Body of pancreas (tissue), 4 donors: ENCODE data around the gene RFFL. TPM values are rescaled to one million over a fixed set of nuclear protein-coding genes. Genes with fewer than 3 reads are reported as not detected.
A peak's percentile ranks its signal among the peaks of the same experiment; 100 is the strongest.

Source experiments
- ATAC-seq: fragments of 150-250 bp; one replicate; pipeline ENCODE4 v1.9.1; 2016
- DNase-seq, 4 donors: peaks; one replicate each; pipeline ENCODE4 v3.0.0-alpha.2; 2019
- H3K27ac ChIP-seq, 4 donors: fragments of 200-600 bp; sonication (generic); 1 replicate in 3 of 4; 2 replicates in 1 of 4; pipeline versions ENCODE4 v1.5.1 to v1.6.1; 2016 to 2019; ENCODE audit warnings: mild to moderate bottlenecking in 1 of 4, mixed read lengths in 1 of 4, moderate library complexity in 1 of 4
- H3K27me3 ChIP-seq, 2 donors: fragments of 200-600 bp; sonication (generic); one replicate each; pipeline ENCODE4 v1.6.0; 2016; ENCODE audit warnings: mild to moderate bottlenecking in 1 of 2
- H3K36me3 ChIP-seq, 2 donors: fragments of 200-600 bp; sonication (generic); replicated peaks in 1 of 2; 2 replicates each; pipeline ENCODE4 v1.5.1; 2016; ENCODE audit warnings: low read depth in 2 of 2; ENCODE audit not compliant: insufficient read depth in 1 of 2
- H3K4me1 ChIP-seq: fragments of 200-600 bp; sonication (generic); one replicate; pipeline ENCODE4 v1.6.0; 2016
- H3K4me3 ChIP-seq, 2 donors: fragments of 200-600 bp; sonication (generic); 1 replicate in 1 of 2; 2 replicates in 1 of 2; pipeline ENCODE4 v1.5.1; 2016 to 2019
- H3K9me3 ChIP-seq, 3 donors: fragments of 200-600 bp; sonication (generic); 1 replicate in 2 of 3; 2 replicates in 1 of 3; pipeline ENCODE4 v1.5.1; 2016
- POLR2A ChIP-seq, 3 donors: fragments of 450-650 bp; IDR thresholded peaks; one replicate each; pipeline ENCODE4 v1.6.1; 2016; ENCODE audit warnings: antibody characterized with exemption in 3 of 3, mild to moderate bottlenecking in 2 of 3
- WGBS, 2 donors: methylation state at CpG; one replicate each; pipeline ENCODE4 v1.1.5; 2017; 5-methylcytosine and 5-hydroxymethylcytosine counted together
- intact Hi-C: fragments of 100-400 bp; cut with DNase I; formaldehyde crosslinking; loops from one replicate; pipeline ENCODE4 v1.15.1; 2023
- total RNA-seq, 2 donors: library from RNA; depleted of rRNA; stranded (reverse); fragments of >200 nt; gene quantifications; one replicate each; pipeline ENCODE4 v1.1.0, GENCODE V29; 2016
- TF ChIP-seq, protein P1 (sequence below), 7 experiments: fragments of 450-650 bp in 4 of 7; fragments of 200-600 bp in 3 of 7; sonication (generic) in 3 of 7; IDR thresholded peaks; one replicate each; pipeline ENCODE4 v1.5.1; 2016 to 2019; ENCODE audit warnings: antibody characterized with exemption in 7 of 7

The RFFL gene
- total RNA-seq, 2 donors from 2014 or later = 11.9 to 17.8 TPM

GRCh38 chr17:34988644-34989043 is 74.9 kb downstream of the RFFL start:
- Histone ChIP-seq H3K4me3 (no peak overlapping the region), H3K9me3 (no peaks in the 10 kb centered on the region), H3K27me3 (no peaks in the 10 kb centered on the region), H3K27ac (no peak overlapping the region), H3K36me3 (peaks cover 0 to 5% of the 10 kb centered on the region in 2 donors), H3K4me1 (no peaks in the 10 kb centered on the region)
- intact Hi-C loops = no loop called here
- WGBS, 2 donors = 82 to 84% methylated on average over 2 of the region's 2 CpGs
- ATAC-seq = no peak
- DNase-seq = no peak
- TF ChIP-seq POLR2A (IDR thresholded peaks at IDR 0.05) = no peak
- TF ChIP-seq, protein P1, sequence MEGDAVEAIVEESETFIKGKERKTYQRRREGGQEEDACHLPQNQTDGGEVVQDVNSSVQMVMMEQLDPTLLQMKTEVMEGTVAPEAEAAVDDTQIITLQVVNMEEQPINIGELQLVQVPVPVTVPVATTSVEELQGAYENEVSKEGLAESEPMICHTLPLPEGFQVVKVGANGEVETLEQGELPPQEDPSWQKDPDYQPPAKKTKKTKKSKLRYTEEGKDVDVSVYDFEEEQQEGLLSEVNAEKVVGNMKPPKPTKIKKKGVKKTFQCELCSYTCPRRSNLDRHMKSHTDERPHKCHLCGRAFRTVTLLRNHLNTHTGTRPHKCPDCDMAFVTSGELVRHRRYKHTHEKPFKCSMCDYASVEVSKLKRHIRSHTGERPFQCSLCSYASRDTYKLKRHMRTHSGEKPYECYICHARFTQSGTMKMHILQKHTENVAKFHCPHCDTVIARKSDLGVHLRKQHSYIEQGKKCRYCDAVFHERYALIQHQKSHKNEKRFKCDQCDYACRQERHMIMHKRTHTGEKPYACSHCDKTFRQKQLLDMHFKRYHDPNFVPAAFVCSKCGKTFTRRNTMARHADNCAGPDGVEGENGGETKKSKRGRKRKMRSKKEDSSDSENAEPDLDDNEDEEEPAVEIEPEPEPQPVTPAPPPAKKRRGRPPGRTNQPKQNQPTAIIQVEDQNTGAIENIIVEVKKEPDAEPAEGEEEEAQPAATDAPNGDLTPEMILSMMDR (IDR thresholded peaks at IDR 0.05) = no peak

DNA sequence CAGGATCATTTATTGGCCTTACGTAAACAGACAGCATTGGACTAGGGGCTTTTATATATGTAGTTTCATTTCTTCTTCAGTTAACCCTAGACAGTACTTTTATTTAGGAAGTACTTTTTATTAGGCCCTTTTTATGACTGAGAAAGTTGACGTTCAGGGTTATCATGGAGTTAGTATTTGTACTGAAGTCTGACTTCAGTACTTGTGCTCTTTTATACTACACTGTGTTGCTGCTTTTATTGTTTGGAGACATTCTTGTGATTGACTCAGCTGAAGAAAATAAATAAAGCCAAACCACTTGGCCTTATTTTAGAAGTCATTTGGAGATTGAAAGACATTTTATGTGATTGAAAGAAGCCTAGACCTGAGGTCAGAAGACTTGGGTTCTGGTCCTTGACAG is 76.3 kb downstream of the RFFL start:
- Histone ChIP-seq H3K36me3 (peaks cover 0 to 2% of the 10 kb centered on the region in 2 donors), H3K9me3 (no peaks in the 10 kb centered on the region), H3K4me1 (peaks cover 11% of the 10 kb centered on the region), H3K27me3 (no peaks in the 10 kb centered on the region), H3K4me3 (no peak overlapping the region), H3K27ac (no peak overlapping the region)
- ATAC-seq = no peak
- WGBS, 2 donors = 80 to 90% methylated on average over 2 of the region's 2 CpGs
- no peak for TF ChIP-seq POLR2A (IDR thresholded peaks at IDR 0.05)
- TF ChIP-seq, protein P1 (IDR thresholded peaks at IDR 0.05) = no peak
- DNase-seq = no peak
- intact Hi-C loops = no loop called here

DNA sequence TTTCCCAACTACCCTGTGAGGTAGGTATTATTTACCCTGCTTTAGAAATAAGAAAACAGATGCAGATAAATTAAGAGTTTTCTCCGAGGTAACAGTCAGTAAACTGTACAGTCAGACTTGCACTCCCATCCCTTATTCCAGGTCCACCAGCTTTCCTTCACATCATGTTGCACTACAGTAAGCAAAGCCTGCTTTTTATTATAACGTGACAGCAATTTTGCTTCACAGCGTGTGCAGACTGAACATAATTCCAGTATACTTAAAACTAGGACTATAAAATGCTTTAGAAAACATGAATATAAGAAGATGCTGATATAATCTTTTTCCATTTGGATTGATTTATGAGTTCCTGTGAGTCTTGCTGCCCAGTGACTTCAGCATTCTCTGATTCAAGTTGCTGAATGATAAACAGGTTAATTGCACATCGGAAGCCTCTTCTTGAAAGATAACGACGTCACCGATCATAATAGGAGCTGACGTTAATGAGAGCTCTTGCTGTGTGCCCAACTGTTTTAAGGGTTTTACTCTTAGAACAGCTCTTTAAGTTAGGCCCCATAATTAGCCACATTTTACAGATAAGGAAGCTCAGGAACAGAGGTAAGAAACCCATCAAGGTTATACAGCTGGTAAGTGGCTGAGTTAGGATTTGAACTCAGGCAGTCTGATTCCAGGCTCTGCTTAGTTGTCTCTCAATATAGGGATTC is 81.8 kb downstream of the RFFL start:
- DNase-seq (no peak), ATAC-seq (no peak)
- WGBS, 2 donors = 8% methylated on average over 8 of the region's 8 CpGs
- Histone ChIP-seq H3K27me3 (no peaks in the 10 kb centered on the region), H3K27ac (peak overlapping the region; percentile 96 to 97 (median 96)), H3K9me3 (no peaks in the 10 kb centered on the region), H3K4me3 (peak overlapping the region in 1 of 2 donors; percentile 65), H3K4me1 (peaks cover 29% of the 10 kb centered on the region), H3K36me3 (no peaks in the 10 kb centered on the region)
- TF ChIP-seq POLR2A (IDR thresholded peaks at IDR 0.05) = no peak
- TF ChIP-seq, protein P1 (IDR thresholded peaks at IDR 0.05) = no peak
- intact Hi-C loops = no loop called here

GRCh38 chr17:34980681-34981537 is 82.6 kb downstream of the RFFL start:
- intact Hi-C loops = no loop called here

More at GRCh38 chr17:34980681-34981537, 82.6 kb downstream of the RFFL start:
- Histone ChIP-seq H3K27me3 (no peaks in the 10 kb centered on the region), H3K4me1 (peaks cover 29% of the 10 kb centered on the region), H3K27ac (peak overlapping the region; percentile 96 to 97 (median 96)), H3K9me3 (no peaks in the 10 kb centered on the region), H3K4me3 (peak overlapping the region; percentile 57 to 65), H3K36me3 (no peaks in the 10 kb centered on the region)
- 0 to 2% methylated on average over 5 to 66 of the region's 69 CpGs for WGBS, 2 donors
- DNase-seq = peak; percentile 72 to 83 (median 76)
- peak; percentile 86 for ATAC-seq
- TF ChIP-seq, protein P1 (IDR thresholded peaks at IDR 0.05) = peak in 6 of 7 experiments; percentile 8 to 63 (median 47)
- TF ChIP-seq POLR2A (IDR thresholded peaks at IDR 0.05) = peak; percentile 17 to 73 (median 67)
